ENCODE measurements around the gene GPC1.

GPC1 gene

DNA sequence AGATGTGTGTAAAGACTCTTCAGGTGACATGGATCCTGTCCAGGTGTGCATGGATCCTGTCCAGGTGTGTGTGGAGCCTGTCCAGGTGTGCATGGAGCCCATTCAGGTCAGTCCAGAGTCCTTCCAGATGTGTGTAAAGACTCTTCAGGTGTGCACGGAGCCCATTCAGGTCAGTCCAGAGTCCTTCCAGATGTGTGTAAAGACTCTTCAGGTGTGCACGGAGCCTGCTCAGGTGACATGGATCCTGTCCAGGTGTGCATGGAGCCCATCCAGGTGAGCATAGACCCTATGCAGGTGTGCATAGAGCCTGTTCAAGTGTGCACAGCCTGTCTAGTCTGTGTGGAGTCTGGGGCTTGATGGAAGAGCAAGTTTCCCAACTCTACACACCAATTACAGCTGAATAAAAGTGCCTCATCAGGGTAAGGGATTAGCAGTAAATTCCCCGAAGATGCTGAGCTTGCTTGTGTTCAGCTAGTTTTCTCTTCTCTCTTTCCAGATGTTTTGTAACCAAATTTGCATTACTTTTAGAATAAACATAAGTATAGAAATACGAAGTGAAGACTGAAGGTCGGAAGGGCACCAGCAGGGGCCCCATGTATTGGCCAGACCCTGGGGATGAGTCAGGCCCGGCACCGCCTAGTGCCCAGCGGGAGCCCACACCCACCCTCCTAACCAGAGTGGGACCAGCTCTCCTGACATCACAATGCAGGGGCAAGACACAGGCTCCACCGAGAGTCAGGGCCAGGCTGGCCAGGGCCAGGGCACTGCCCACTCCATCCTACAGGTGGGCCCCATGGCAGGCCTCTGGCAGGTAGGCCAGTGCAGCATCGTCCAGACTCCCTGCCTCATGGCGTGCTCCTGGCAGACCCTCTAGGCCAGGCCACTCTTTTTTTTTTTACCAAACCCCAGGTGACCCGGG is 38.6 kb upstream of the GPC1 start:
- DNase-seq (ENCODE audit: insufficient read length, low spot score) (no peak), FAIRE-seq (no peak)

- FAIRE-seq (no peak), DNase-seq (ENCODE audit: insufficient read length, low spot score) (no peak)
Measured at GRCh38 chr2:240397542-240397916, 37.9 kb upstream of the GPC1 start.

DNA sequence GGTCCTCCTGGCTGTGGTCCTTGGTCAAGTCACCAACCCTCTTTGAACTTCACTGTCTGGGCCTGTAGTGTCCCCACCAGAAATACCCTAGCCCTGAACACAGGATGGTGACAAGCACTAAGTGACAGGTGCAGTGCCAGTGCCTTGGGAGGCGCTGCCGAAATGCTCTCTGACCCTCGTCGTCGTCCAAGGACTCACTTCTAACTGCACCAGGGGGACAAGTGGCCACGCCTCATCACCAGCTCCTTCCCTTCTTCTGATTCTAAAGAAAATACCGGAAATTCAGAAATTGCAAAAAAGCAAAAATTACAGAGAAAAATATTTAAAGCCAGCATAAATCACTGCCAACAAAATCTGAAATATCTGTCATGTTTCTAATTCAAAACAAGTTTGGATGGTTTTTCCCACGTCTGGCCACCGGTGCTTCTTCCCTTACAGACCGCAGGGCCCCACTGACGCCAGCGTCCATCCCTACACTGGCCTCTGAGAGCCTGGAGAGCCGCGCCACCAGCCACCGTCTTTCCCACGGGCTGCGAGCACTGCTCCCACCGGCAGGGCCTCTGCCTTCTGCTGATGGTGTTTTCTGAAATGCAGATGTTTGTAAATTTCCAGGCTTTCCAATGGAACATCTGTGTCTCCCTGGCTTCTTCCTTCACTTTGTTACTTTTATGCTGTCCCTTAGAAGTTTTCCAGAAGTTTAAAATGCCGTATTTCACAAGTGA is 37.4 kb upstream of the GPC1 start:
- FAIRE-seq (no peak), DNase-seq (ENCODE audit: insufficient read length, low spot score) (no peak)

- no peak for DNase-seq (ENCODE audit: insufficient read length, low spot score)
- no peak for FAIRE-seq
Measured at GRCh38 chr2:240398661-240399267, 36.7 kb upstream of the GPC1 start.

DNA sequence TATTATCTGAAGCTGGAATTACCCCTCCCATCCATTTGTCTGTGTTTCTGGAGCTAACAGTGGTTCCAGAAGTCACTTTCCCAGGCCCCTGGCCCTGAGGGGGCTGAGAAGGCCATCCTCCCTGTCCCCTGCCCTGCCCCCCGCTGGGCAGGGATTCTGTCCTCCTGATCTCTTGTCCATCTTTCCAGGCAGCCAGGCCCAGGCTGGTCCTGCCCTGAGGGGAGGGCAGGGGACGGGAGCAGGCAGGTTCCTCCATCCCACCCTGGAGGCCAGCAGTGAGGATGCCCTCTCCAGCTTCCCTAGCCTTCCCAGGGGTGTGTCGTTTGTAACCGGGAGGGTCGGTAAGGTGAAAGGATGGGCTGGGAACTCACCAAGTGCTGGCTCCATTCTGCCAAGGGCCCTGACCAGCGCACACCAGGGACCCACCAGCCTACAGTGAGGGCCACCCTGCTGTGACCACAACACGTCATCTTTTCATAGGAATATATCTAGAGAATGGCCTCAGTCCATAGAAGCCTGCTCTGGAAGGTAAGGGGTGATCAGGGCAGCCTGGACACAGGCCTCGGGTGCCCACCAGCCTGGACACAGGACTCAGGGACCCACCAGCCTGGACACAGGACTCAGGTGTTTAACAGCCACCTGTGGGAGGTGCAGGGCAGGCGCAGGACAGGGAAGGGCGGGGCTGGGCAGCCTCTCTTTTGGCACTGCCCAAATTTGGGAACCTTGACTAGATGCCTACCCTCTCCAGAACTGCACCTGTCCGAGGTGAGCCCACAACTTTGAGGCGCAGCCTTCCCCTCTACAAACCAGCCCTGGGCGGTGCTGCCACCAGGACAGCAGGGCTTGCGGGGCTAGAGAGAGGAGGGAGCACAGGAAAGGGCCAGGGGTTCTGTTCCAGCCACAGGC is 35.8 kb upstream of the GPC1 start:
- DNase-seq (ENCODE audit: insufficient read length, low spot score) (no peak), FAIRE-seq (no peak)

DNA sequence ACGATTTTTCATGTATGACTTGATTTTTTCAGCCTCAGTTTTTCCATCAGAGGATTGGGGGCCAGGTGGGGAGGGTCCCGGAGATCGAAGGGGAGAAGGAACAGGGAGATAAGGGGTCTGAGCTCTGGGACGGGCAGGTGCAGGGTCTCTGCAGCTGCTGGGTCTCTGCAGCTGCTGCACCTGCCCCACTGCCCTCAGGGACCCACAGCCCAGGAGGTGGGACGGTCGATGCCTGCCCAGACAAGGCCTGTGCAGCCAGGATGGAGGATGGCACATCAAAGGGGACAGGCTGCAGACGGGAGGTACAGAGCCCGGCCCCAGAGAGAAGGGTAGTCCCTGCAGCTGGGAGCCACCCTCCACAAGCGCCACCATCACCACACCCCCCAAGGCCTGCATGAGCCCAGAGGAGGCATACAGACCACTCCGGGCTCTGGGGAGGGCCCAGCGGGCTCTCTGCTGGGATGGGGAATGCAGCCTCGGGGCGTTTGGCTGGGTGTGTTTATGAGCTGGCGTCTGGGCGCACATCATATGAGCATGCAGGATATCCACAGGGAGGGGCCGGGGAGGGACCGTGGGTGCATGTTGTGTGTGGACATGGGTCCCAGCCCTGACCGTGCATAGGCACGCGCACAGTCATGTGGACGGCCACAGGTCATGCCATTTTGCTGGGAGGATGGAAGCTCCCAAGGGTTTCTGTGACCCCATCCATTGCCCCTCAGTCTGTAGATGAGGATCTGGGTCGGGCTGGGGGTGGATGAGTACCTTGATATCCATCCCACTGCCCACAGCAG is 34.9 kb upstream of the GPC1 start:
- FAIRE-seq (no peak), DNase-seq (ENCODE audit: insufficient read length, low spot score) (no peak)

DNA sequence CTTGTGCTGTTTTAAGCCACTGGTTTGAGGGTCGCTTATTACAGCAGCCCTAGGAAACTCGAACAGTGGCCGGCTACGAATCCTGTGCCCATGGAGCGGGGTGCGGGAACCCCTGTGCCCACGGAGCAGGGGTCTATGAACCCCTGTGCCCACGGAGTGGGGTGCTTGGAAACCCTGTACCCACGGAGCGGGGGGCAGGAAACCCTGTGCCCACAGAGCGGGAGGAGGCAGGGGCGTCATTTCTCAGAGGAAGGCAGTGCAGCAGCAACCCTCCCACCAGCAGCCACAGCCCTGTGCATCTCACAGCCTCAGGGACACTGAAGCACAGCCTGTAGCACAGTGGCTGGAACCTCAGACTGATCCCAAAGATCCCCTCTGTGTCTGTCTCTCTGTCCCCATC is 34.2 kb upstream of the GPC1 start:
- DNase-seq (ENCODE audit: insufficient read length, low spot score) (no peak), FAIRE-seq (no peak)

DNA sequence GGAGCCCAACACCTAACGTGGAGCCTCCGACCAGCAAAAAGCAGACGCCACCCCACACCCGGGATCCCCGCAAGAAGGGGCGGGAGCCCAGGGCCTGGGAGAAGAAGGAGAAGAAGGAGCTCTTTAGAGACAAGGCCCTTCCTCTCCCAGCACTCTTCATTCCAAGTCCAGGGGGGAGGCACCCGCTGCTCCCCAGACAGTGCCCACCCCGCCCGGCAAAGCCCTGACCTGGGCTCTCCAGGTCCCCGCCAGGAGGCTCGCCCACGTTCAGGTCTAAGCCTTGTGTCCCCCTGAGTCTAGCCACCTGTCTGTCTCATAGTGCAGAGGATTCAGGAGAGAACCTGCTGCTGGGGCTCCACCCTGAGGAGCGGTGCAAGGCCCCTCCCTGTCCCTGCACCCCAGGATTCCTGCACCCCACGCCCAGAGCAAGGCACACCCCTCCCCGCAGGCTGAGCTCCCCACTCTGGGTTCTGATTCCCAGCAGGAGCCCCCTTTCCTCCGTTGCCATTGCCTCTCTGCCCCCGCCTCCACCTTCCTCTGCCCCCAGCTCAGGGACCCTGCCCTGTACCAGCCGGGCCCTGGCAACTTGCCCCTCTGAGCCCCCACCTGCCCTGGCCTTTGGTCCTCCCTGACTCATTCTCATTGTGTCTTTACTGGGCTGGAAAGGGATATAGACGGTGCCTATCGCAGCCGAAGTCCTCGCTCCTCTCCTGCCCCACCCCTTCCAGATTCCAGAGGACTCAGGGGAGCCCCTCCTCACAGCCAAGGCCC is 33.5 kb upstream of the GPC1 start:
- no peak for FAIRE-seq

GRCh38 chr2:240402566-240403272 is 32.7 kb upstream of the GPC1 start:
- no peak for FAIRE-seq

More for the DNA sequence above, 33.5 kb upstream of the GPC1 start:
- no peak for DNase-seq (ENCODE audit: insufficient read length, low spot score)

DNA sequence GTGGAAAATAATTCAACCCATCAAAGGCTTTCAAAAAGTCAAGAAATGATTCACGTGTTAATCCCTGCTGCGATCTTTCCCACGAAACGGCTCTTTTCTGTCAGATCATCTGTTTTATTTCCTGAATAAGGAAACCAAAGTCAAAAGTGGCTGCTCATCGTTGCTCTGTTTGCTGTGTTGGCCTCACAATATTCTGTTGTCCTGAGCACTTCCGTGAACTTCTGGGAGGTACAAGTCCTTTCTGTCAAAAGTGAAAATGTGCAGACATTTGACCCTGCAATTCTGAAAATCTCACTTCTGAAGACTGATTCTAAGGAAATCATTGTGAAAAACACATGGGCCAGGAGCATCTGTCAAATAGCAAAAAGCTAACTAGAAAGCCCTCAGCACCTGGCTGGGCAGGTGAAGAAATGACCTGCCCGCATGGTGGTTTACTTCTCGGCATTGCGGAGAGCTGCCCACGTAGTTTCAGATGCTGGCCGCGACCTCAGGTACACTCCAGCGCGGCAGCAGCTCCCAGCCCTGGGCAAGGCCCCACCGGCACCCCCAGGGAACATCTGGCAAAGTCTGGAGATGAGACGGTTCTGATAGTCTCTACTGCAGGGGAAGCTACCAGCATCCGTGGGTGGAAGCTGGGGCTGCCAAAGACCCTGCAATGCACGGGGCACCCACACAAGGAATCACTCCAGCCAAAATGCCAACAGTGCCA is 31.9 kb upstream of the GPC1 start:
- FAIRE-seq (no peak), DNase-seq (ENCODE audit: insufficient read length, low spot score) (no peak)

More at GRCh38 chr2:240402566-240403272, 32.7 kb upstream of the GPC1 start:
- no peak for DNase-seq (ENCODE audit: insufficient read length, low spot score)

DNA sequence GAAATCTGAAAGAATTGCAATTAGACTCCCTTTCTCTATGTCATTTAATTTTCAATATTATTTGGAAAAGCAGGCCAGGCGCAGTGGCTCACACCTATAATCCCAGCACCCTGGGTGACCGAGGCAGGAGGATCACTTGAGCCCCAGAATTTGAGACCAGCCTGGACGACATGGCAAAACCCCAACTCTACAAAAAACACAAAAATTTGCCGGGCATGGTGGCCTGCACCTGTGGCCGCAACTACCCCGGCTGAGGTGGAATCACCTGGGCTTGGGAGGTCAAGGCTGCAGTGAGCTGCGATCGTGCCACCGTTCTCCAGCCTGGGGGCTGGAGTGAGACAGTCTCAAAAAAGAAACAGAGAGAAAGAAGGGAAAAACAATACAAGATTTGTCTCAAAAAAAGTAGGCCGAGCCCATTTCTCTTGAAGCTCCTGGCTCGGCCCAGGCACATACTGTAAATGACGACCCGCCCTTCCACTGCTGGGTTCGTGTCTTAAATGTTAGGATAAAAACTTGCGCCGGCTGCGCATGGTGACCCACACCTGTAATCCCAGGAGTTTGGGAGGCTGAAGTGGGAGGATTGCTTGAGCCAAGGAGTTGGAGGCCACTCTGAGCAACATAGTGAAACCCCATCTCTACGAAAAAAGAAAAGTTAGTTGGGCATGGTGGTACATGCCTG is 31.1 kb upstream of the GPC1 start:
- no peak for DNase-seq (ENCODE audit: insufficient read length, low spot score)
- no peak for FAIRE-seq

- FAIRE-seq, result no peak
Measured at GRCh38 chr2:240405133-240405532, 30.3 kb upstream of the GPC1 start.

GRCh38 chr2:240405684-240406313 is 29.7 kb upstream of the GPC1 start:
- DNase-seq (ENCODE audit: insufficient read length, low spot score) (no peak), FAIRE-seq (no peak)

More at GRCh38 chr2:240405133-240405532, 30.3 kb upstream of the GPC1 start:
- DNase-seq (ENCODE audit: insufficient read length, low spot score), result no peak

DNA sequence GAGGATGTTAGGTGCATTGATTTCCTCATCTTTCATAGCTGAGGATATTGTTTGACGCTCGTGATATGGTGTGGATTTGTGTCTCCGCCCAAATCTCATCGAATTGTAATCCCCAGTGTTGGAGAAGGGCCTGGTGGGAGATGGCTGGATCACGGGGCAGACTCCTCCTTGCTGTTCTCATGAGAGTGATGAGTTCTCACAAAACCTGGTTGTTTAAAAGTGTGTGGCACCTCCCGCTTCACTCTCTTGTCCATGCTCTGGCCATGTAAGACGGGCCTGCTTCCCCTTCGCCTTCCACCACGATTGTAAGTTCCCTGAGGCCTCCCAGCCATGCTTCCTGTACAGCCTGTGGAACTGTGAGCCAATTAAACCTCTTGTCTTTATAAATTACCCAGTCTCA is 28.4 kb upstream of the GPC1 start:
- DNase-seq (ENCODE audit: insufficient read length, low spot score) (no peak), FAIRE-seq (no peak)

DNA sequence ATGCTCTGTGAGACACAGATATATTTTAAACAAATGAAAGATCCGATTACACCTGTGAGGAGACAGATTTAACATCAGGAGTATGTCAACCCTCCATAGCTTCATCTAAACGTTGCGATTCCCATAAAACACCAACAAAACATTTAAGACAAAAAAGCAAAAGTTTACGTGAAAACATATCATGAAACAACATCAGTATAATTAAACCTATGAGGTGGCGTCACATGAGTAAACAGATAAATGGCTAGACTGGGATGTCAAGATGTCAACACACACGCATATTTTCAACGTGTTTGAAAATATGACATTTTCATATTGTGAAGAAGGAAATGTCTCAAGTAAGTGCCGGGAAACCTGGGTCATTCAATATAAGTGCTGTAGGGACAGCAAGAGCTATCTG is 25.5 kb upstream of the GPC1 start:
- FAIRE-seq (no peak), DNase-seq (ENCODE audit: insufficient read length, low spot score) (no peak)

DNA sequence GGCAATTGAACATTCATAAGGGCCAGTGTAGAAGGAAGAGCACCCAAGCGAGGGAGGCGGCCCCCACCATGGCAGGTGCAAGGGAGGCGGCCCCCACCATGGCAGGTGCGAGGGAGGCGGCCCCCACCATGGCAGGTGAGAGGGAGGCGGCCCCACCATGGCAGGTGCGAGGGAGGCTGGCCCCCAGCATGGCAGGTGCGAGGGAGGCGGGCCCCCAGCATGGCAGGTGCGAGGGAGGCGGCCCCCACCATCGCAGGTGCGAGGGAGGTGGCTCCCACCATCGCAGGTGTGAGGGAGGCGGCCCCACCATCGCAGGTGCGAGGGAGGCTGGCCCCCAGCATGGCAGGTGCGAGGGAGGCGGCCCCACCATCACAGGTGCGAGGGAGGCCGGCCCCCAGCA is 24.7 kb upstream of the GPC1 start:
- no peak for FAIRE-seq
- no peak for DNase-seq (ENCODE audit: insufficient read length, low spot score)

Data from GM19239 (cell line).